Endothelial cell of umbilical vein (primary cell): ENCODE data around the gene TGM3. TPM values are rescaled to one million over a fixed set of nuclear protein-coding genes. Genes with fewer than 3 reads are reported as not detected.

Experiments
- BruUV-seq: library from RNA; stranded (reverse); fragments of 400-500 nt; replicated peaks from 2 replicates; lab custom pipeline; 2021; lab: Mats Ljungman, UMichigan
- CTCF ChIA-PET: fragments of 300-600, 350-600 bp; sonication (Branson Sonifier 250); formaldehyde crosslinking; loops from one replicate; lab custom pipeline; 2021; ENCODE audit warnings: antibody characterized with exemption, inconsistent platforms; lab: Charles Lee
- POLR2A ChIA-PET: fragments of 300-600, 350-600 bp; sonication (Branson Sonifier 250); formaldehyde crosslinking; loops from one replicate; lab custom pipeline; 2021; ENCODE audit warnings: antibody characterized with exemption, inconsistent platforms; lab: Charles Lee
- DNase-seq: peaks from one replicate; pipeline ENCODE4 v3.0.0-alpha.2; 2011; ENCODE audit warnings: low read depth, low spot score
- FAIRE-seq: peaks from 2 replicates; lab custom pipeline; 2011; peaks lifted over from hg19 to GRCh38; lab: Jason Lieb, UNC
- H2AFZ ChIP-seq: 2 replicates; pipeline ENCODE4 v1.6.0; 2012; ENCODE audit warnings: low read depth, low read length, control low read depth, inconsistent platforms
- H3K27ac ChIP-seq: 2 replicates; pipeline ENCODE4 v1.5.1; 2011; ENCODE audit warnings: low read depth, mild to moderate bottlenecking, control low read depth, low read length, moderate library complexity; ENCODE audit not compliant: insufficient read depth
- H3K27me3 ChIP-seq, 2 experiments: 2 replicates each; pipeline versions ENCODE4 v1.6.0 to v1.6.1; 2011; ENCODE audit warnings: low read length in 2 of 2, mixed read lengths in 1 of 2; ENCODE audit not compliant: control insufficient read depth in 2 of 2, insufficient read depth in 2 of 2
- H3K36me3 ChIP-seq, 2 experiments: 2 replicates in 1 of 2; 3 replicates in 1 of 2; pipeline ENCODE4 v1.5.1; 2011; ENCODE audit warnings: low read length in 2 of 2, mild to moderate bottlenecking in 1 of 2, moderate library complexity in 1 of 2; ENCODE audit not compliant: control insufficient read depth in 2 of 2, insufficient read depth in 2 of 2; ENCODE audit errors: extremely low read depth in 1 of 2
- H3K4me1 ChIP-seq: 3 replicates; pipeline ENCODE4 v1.5.1; 2011; ENCODE audit warnings: mild to moderate bottlenecking, low read length; ENCODE audit not compliant: control insufficient read depth, insufficient read depth; ENCODE audit errors: extremely low read depth
- H3K4me2 ChIP-seq: 2 replicates; pipeline ENCODE4 v1.6.1; 2011; ENCODE audit warnings: low read length, control low read depth, mixed read lengths; ENCODE audit not compliant: insufficient read depth
- H3K4me3 ChIP-seq, 3 experiments: fragments of 200-600 bp in 1 of 3; sonication (generic), shearing (Covaris generic) in 1 of 3; replicated peaks in 1 of 3; 2 replicates each; pipeline ENCODE4 v1.5.1; 2011 to 2016; ENCODE audit warnings: control low read depth in 3 of 3, low read length in 3 of 3, mild to moderate bottlenecking in 2 of 3, inconsistent platforms in 1 of 3, low read depth in 1 of 3, moderate library complexity in 1 of 3; ENCODE audit not compliant: insufficient read depth in 1 of 3
- H3K79me2 ChIP-seq: 2 replicates; pipeline ENCODE4 v1.6.0; 2012; ENCODE audit warnings: low read length, inconsistent platforms; ENCODE audit not compliant: control insufficient read depth, insufficient read depth
- H3K9ac ChIP-seq: replicated peaks from 2 replicates; pipeline ENCODE3; 2011; ENCODE audit warnings: low read length, control low read depth; ENCODE audit not compliant: insufficient read depth; ENCODE audit errors: extremely low read depth
- H3K9me1 ChIP-seq: replicated peaks from 3 replicates; pipeline ENCODE4 v1.6.0; 2011; ENCODE audit warnings: mild to moderate bottlenecking, low read length; ENCODE audit not compliant: control insufficient read depth, insufficient read depth; ENCODE audit errors: extremely low read depth
- H3K9me3 ChIP-seq: replicated peaks from 2 replicates; pipeline ENCODE4 v1.5.1; 2012; ENCODE audit warnings: low read length, inconsistent platforms; ENCODE audit not compliant: control insufficient read depth, insufficient read depth
- H4K20me1 ChIP-seq: replicated peaks from 2 replicates; pipeline ENCODE3; 2011; ENCODE audit warnings: mild to moderate bottlenecking, low read length; ENCODE audit not compliant: control insufficient read depth, insufficient read depth; ENCODE audit errors: extremely low read depth
- EZH2 ChIP-seq: IDR thresholded peaks from 2 replicates; pipeline ENCODE4 v1.6.1; 2012; ENCODE audit warnings: borderline replicate concordance, low read depth, mild to moderate bottlenecking, moderate library complexity, low read length, inconsistent platforms; ENCODE audit not compliant: severe bottlenecking
- FOS ChIP-seq: IDR thresholded peaks from 2 replicates; pipeline ENCODE4 v1.6.1; 2011; ENCODE audit warnings: mild to moderate bottlenecking, low read length, moderate library complexity, borderline replicate concordance; ENCODE audit not compliant: insufficient read depth
- GATA2 ChIP-seq: IDR thresholded peaks from 2 replicates; pipeline ENCODE4 v1.7.0; 2011; ENCODE audit warnings: low read depth, mild to moderate bottlenecking, moderate library complexity, mixed read lengths, low read length; ENCODE audit not compliant: insufficient read length, insufficient read depth
- JUN ChIP-seq: IDR thresholded peaks from 2 replicates; pipeline ENCODE4 v1.6.1; 2011; ENCODE audit warnings: borderline replicate concordance, low read depth; ENCODE audit not compliant: insufficient read length, insufficient read depth
- MYC ChIP-seq: IDR thresholded peaks from one replicate; pipeline ENCODE4 v1.6.1; 2011; ENCODE audit warnings: mild to moderate bottlenecking, low read depth, low read length
- POLR2A ChIP-seq: IDR thresholded peaks from 2 replicates; pipeline ENCODE4 v1.6.1; 2012; ENCODE audit warnings: low read depth, mild to moderate bottlenecking, control low read depth, low read length
- POLR2AphosphoS5 ChIP-seq: IDR thresholded peaks from 2 replicates; pipeline ENCODE4 v1.6.1; 2012; ENCODE audit warnings: low read depth, mild to moderate bottlenecking, control low read depth, low read length, moderate library complexity; ENCODE audit not compliant: insufficient read depth
- dilution Hi-C: fragments of 300-500 bp; cut with MboI; formaldehyde crosslinking; loops from one replicate; pipeline ENCODE4 v1.15.0; 2019; ENCODE audit warnings: low sequenced_read_pairs; ENCODE audit not compliant: extremely low pct_ligation_motif_present
- intact Hi-C: fragments of 100-400 bp; cut with micrococcal nuclease; formaldehyde crosslinking; loops from one replicate; pipeline ENCODE4 v1.10.0; 2022
- polyA plus RNA-seq, 4 experiments: library from polyadenylated mRNA; depleted of rRNA in 3 of 4; stranded (reverse) in 3 of 4; unstranded in 1 of 4; fragments of >200 nt; gene quantifications; 2 replicates each; pipeline versions ENCODE4 v1.2.1 to v1.2.3, GENCODE V29; 2011 to 2012; ENCODE audit warnings: missing spikeins in 1 of 4
- total RNA-seq: library from RNA; stranded (reverse); gene quantifications from 2 replicates; pipeline ENCODE4 v1.2.3, GENCODE V29; 2021
- TF ChIP-seq, protein P1 (sequence below): IDR thresholded peaks from 2 replicates; pipeline ENCODE4 v1.6.1; 2011; ENCODE audit not compliant: insufficient read depth, insufficient read length
- TF ChIP-seq, protein P2 (sequence below), 2 donors: IDR thresholded peaks; 1 replicate in 1 of 2; 2 replicates in 1 of 2; pipeline ENCODE4 v1.5.1; 2011; ENCODE audit warnings: low read length in 2 of 2, mild to moderate bottlenecking in 2 of 2, moderate library complexity in 2 of 2, control low read depth in 1 of 2, inconsistent platforms in 1 of 2, low read depth in 1 of 2; ENCODE audit not compliant: insufficient read depth in 1 of 2; ENCODE audit errors: extremely low read depth in 1 of 2

Gene TGM3
- total and polyA plus RNA-seq, 2 donors (not counting 3 experiments of a cell fraction or from before 2014, with no cell fraction given), result not detected

DNA sequence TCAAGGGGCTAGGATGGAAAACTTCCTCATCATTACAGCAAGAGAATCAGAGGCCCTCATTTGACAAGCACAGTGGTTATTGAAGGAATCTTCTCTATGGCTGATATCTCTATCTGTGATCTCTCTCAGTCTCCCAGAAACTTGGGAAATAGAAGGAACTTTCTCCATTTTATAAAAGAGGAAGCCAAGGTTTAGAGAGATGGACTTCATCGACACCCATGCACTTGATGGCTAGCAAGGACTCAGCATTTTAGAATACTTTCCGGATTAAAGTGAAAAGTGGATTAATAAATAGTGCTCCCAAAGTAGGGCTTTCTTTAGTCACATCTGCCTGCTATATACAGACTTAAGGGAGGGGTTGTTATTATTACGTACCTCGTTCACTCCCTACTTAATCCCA, 34.2 kb upstream of the TGM3 start:
- Histone ChIP-seq H4K20me1 (no peaks in the 10 kb centered on the region), H2AFZ (no peak overlapping the region), H3K9ac (no peak overlapping the region), H3K4me3 (no peak overlapping the region), H3K79me2 (no peaks in the 10 kb centered on the region), H3K36me3 (no peaks in the 10 kb centered on the region), H3K9me1 (no peaks in the 10 kb centered on the region), H3K4me1 (no peaks in the 10 kb centered on the region), H3K4me2 (no peak overlapping the region), H3K27me3 (no peaks in the 10 kb centered on the region), H3K27ac (no peak overlapping the region), H3K9me3 (no peaks in the 10 kb centered on the region)
- ChIA-PET POLR2A (no interaction called here), CTCF (interaction anchor here (0.9 kb wide), 1 partner anchor 54 kb away, joined by 3 read pairs; no protein-coding TSS in a partner anchor)
- no peak for TF ChIP-seq MYC
- no peak for TF ChIP-seq GATA2
- TF ChIP-seq FOS, result no peak
- TF ChIP-seq, protein P1, sequence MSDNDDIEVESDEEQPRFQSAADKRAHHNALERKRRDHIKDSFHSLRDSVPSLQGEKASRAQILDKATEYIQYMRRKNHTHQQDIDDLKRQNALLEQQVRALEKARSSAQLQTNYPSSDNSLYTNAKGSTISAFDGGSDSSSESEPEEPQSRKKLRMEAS, result no peak
- no peak for TF ChIP-seq POLR2AphosphoS5
- TF ChIP-seq EZH2, result no peak
- TF ChIP-seq JUN, result no peak
- TF ChIP-seq POLR2A, result no peak
- TF ChIP-seq, protein P2, sequence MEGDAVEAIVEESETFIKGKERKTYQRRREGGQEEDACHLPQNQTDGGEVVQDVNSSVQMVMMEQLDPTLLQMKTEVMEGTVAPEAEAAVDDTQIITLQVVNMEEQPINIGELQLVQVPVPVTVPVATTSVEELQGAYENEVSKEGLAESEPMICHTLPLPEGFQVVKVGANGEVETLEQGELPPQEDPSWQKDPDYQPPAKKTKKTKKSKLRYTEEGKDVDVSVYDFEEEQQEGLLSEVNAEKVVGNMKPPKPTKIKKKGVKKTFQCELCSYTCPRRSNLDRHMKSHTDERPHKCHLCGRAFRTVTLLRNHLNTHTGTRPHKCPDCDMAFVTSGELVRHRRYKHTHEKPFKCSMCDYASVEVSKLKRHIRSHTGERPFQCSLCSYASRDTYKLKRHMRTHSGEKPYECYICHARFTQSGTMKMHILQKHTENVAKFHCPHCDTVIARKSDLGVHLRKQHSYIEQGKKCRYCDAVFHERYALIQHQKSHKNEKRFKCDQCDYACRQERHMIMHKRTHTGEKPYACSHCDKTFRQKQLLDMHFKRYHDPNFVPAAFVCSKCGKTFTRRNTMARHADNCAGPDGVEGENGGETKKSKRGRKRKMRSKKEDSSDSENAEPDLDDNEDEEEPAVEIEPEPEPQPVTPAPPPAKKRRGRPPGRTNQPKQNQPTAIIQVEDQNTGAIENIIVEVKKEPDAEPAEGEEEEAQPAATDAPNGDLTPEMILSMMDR (IDR thresholded peaks at IDR 0.05; ENCODE audit: extremely low read depth in 1 of 2, insufficient read depth in 1 of 2, low read depth in 1 of 2, low read length in 2 of 2), result no peak
- BruUV-seq, result no TSS peak
- FAIRE-seq (no peak), DNase-seq (no peak)
- intact Hi-C loops, result no loop called here
- dilution Hi-C loops, result no loop called here
